Panc1 (cell line): ENCODE data around the gene CYP51A1.

Experiments
- POLR2AphosphoS5 ChIP-seq: IDR thresholded peaks from 2 replicates; pipeline ENCODE4 v1.6.1; 2012; ENCODE audit warnings: mild to moderate bottlenecking, low read depth, low read length, moderate library complexity
- REST ChIP-seq, 2 experiments: IDR thresholded peaks; 2 replicates each; pipeline ENCODE4 v1.6.1; 2011 to 2012; ENCODE audit warnings: low read depth in 2 of 2, control low read depth in 1 of 2, low read length in 1 of 2, mild to moderate bottlenecking in 1 of 2, moderate library complexity in 1 of 2; ENCODE audit not compliant: insufficient read depth in 1 of 2
- TCF7L2 ChIP-seq: IDR thresholded peaks from 2 replicates; pipeline ENCODE4 v1.6.1; 2011; ENCODE audit warnings: mild to moderate bottlenecking, low read depth, low read length, inconsistent platforms
- TF ChIP-seq, protein P1 (sequence below): fragments of 450-650 bp; IDR thresholded peaks from 2 replicates; pipeline ENCODE4 v1.5.1; 2017; ENCODE audit warnings: mild to moderate bottlenecking

GRCh38 chr7:92100534-92100933, 33.7 kb downstream of the CYP51A1 start:
- TF ChIP-seq, protein P1, sequence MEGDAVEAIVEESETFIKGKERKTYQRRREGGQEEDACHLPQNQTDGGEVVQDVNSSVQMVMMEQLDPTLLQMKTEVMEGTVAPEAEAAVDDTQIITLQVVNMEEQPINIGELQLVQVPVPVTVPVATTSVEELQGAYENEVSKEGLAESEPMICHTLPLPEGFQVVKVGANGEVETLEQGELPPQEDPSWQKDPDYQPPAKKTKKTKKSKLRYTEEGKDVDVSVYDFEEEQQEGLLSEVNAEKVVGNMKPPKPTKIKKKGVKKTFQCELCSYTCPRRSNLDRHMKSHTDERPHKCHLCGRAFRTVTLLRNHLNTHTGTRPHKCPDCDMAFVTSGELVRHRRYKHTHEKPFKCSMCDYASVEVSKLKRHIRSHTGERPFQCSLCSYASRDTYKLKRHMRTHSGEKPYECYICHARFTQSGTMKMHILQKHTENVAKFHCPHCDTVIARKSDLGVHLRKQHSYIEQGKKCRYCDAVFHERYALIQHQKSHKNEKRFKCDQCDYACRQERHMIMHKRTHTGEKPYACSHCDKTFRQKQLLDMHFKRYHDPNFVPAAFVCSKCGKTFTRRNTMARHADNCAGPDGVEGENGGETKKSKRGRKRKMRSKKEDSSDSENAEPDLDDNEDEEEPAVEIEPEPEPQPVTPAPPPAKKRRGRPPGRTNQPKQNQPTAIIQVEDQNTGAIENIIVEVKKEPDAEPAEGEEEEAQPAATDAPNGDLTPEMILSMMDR: no peak
- TF ChIP-seq TCF7L2 (no peak), REST (IDR thresholded peaks at IDR 0.05; ENCODE audit: insufficient read depth in 1 of 2, low read depth in 2 of 2, low read length in 1 of 2) (no peak), POLR2AphosphoS5 (no peak)
